Ovary (tissue), 3 donors: ENCODE measurements around the gene PPFIBP2.

Experiments used
- EP300 ChIP-seq: sonication (generic); formaldehyde crosslinking; IDR thresholded peaks from one replicate; pipeline ENCODE4 v1.6.1; 2017; ENCODE audit warnings: antibody characterized with exemption
- POLR2A ChIP-seq: fragments of 450-650 bp; IDR thresholded peaks from one replicate; pipeline ENCODE4 v1.6.1; 2017; ENCODE audit warnings: antibody characterized with exemption, mild to moderate bottlenecking, moderate library complexity
- TF ChIP-seq, protein P1 (sequence below), 3 donors: fragments of 450-650 bp in 2 of 3; fragments of 200-600 bp in 1 of 3; IDR thresholded peaks; one replicate each; pipeline versions ENCODE4 v1.5.1 to v1.8.0; 2016 to 2022; ENCODE audit warnings: antibody characterized with exemption in 3 of 3, mild to moderate bottlenecking in 1 of 3
- donor health status: DM: no; HTN: no; CAD: no.

GRCh38 chr11:7592711-7593110, 78.9 kb downstream of the PPFIBP2 start:
- TF ChIP-seq, protein P1, sequence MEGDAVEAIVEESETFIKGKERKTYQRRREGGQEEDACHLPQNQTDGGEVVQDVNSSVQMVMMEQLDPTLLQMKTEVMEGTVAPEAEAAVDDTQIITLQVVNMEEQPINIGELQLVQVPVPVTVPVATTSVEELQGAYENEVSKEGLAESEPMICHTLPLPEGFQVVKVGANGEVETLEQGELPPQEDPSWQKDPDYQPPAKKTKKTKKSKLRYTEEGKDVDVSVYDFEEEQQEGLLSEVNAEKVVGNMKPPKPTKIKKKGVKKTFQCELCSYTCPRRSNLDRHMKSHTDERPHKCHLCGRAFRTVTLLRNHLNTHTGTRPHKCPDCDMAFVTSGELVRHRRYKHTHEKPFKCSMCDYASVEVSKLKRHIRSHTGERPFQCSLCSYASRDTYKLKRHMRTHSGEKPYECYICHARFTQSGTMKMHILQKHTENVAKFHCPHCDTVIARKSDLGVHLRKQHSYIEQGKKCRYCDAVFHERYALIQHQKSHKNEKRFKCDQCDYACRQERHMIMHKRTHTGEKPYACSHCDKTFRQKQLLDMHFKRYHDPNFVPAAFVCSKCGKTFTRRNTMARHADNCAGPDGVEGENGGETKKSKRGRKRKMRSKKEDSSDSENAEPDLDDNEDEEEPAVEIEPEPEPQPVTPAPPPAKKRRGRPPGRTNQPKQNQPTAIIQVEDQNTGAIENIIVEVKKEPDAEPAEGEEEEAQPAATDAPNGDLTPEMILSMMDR (IDR thresholded peaks at IDR 0.05), result no peak
- TF ChIP-seq POLR2A (no peak), EP300 (no peak)
